ENCODE data around the gene CAMKMT.
A peak's percentile ranks its signal among the peaks of the same experiment; 100 is the strongest.

The CAMKMT gene

DNA sequence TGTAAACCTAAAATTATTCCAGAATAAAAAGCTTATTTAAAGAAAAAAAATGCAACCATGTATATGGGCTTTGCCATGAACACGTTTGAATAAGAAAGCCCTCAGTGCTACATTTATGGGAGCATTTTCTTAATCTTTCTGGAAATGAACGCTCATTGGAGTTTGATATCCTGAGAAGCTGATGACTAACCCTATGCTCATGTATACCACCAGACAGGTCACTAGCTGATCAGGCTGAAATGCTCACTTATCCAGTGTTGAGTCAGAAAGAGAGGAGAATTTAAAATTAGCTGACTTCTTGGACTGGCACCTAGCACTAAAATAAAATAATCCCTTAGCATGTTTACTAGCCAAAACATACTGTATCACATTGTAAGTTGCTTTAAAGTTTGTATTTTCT lies 324.8 kb downstream of the CAMKMT start:
- DNase-seq (ENCODE audit: low read depth, low spot score), result peak; percentile 2
- TF ChIP-seq CTCF (IDR thresholded peaks at IDR 0.05; ENCODE audit: insufficient read depth, low read length, missing control alignments), result no peak
- ChIA-PET POLR2A (no interaction called here), CTCF (interaction anchor here (0.7 to 1.9 kb wide), 2 partner anchors 18 to 207 kb away, joined by 4 to 7 read pairs; no protein-coding TSS in a partner anchor)
- no peak overlapping the region for H3K4me3 ChIP-seq (ENCODE audit: low read depth, low read length)

DNA sequence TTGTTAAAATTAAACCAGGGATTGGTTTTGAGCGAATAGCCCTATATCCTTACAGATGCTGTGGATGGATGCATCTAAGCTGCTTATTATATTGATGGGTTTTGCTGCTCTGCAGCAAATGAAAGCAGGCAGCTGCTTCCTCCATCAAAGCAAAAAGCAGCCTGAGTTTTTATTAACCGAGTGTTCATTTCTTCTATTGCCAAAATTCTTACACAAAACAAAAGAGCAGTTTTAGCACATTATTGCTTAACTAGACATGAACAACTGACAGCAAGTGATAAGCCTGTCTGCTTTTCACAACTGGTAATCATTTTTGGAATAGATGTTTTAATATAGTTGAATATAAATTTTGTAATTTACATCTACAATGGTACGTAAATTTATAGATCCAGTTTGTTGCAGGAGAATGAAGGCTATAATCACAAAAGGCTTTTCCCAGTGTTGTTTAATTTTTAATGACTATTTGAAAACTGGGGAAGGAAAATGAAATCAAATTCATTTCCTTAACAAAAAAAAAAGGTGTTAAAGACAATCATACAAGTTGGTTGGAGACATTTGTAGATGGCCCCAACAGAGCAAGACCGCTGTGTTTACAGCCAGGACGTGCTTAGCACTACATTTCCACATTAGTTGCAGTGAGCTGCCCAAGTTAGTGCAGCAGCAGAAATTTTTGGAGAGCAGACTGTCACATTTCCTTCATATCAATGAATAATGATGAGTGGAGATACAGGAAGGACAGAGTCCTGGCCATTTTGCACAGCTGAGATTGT lies 326.1 kb downstream of the CAMKMT start:
- ChIA-PET CTCF (no interaction called here), POLR2A (no interaction called here)
- no peak for TF ChIP-seq CTCF (IDR thresholded peaks at IDR 0.05; ENCODE audit: insufficient read depth, low read length, missing control alignments)
- DNase-seq (ENCODE audit: low read depth, low spot score), result no peak
- H3K4me3 ChIP-seq (ENCODE audit: low read depth, low read length), result no peak overlapping the region

- ChIA-PET POLR2A (no interaction called here), CTCF (no interaction called here)
- TF ChIP-seq CTCF (IDR thresholded peaks at IDR 0.05; ENCODE audit: insufficient read depth, low read length, missing control alignments), result no peak
These were observed 326.8 kb downstream of the CAMKMT start for GRCh38 chr2:44688456-44689124.

GRCh38 chr2:44689516-44689915 lies 327.8 kb downstream of the CAMKMT start:
- no peak for TF ChIP-seq CTCF (IDR thresholded peaks at IDR 0.05; ENCODE audit: insufficient read depth, low read length, missing control alignments)
- ChIA-PET CTCF (interaction anchor here (1.2 kb wide), 1 partner anchor 210 kb away, joined by 3 read pairs; no protein-coding TSS in a partner anchor), POLR2A (no interaction called here)
- DNase-seq (ENCODE audit: low read depth, low spot score), result no peak
- no peak overlapping the region for H3K4me3 ChIP-seq (ENCODE audit: low read depth, low read length)

More at GRCh38 chr2:44688456-44689124, 326.8 kb downstream of the CAMKMT start:
- H3K4me3 ChIP-seq (ENCODE audit: low read depth, low read length), result no peak overlapping the region
- no peak for DNase-seq (ENCODE audit: low read depth, low spot score)

DNA sequence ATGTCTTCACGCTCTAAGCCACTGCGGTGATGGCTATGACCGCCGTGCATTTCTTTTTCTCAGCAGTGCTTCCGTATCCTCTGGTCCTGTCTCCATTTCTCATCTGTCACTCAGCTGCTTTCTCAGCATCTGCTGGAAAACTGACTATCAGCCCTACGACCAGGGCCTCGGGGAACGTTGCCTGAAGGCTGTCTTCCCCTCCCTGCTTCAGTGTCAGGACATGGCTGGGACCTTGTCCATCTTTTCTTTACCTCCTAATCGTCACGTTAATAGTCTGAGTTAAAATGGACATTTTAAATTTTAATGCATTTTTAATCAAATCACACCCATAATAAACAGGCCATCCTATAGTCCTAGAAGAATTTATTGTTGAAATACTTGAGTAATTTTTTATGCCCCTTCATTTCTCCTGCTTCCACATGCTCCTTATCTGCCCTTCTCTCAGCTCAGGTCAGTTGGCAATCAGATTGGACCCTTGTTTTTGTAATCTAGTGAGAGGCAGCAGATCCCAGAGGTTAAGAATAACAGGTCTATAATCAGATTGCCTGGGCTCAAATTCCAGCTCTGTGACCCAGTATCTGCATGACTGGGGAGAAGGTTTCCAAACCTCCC lies 329.5 kb downstream of the CAMKMT start:
- CTCF ChIA-PET, result interaction anchor here (1.1 kb wide), 1 partner anchor 10 kb away, joined by 3 read pairs; no protein-coding TSS in a partner anchor
- TF ChIP-seq CTCF (IDR thresholded peaks at IDR 0.05; ENCODE audit: insufficient read depth, low read length, missing control alignments), result no peak
- no peak overlapping the region for H3K4me3 ChIP-seq (ENCODE audit: low read depth, low read length)
- no peak for DNase-seq (ENCODE audit: low read depth, low spot score)
- POLR2A ChIA-PET, result no interaction called here

DNA sequence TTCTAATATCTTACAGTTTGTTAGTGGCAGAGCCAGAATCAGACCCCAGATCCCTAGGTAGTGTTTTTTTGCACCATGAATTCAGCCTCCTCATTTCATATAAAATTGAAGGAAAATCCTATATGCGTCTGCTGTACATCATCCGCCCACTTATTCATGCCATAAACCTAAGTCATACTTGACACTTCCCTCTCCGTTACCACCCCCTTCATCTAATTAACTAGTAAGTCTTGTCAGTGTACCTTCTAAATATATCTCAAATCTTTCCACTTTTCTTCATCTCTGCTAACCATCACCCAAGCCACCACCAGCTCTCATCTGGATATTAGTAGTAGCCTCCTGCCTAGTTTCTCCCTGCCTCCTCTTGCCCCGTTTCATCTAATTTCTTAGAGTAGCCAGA lies 331.1 kb downstream of the CAMKMT start:
- CTCF ChIA-PET, result interaction anchor here (0.8 to 1.1 kb wide), 2 partner anchors 11 to 213 kb away, joined by 4 to 7 read pairs; no protein-coding TSS in a partner anchor
- no peak for DNase-seq (ENCODE audit: low read depth, low spot score)
- H3K4me3 ChIP-seq (ENCODE audit: low read depth, low read length), result no peak overlapping the region
- POLR2A ChIA-PET, result interaction anchor here (1.0 kb wide), 1 partner anchor 242 kb away, joined by 3 read pairs; no protein-coding TSS in a partner anchor
- no peak for TF ChIP-seq CTCF (IDR thresholded peaks at IDR 0.05; ENCODE audit: insufficient read depth, low read length, missing control alignments)

All from AG04449 (cell line).